Sigmoid colon (tissue), 7 donors: ENCODE measurements around the gene FMO5. TPM values are rescaled to one million over a fixed set of nuclear protein-coding genes. Genes with fewer than 3 reads are reported as not detected.

ENCODE experiments used
- DNase-seq: peaks from one replicate; pipeline ENCODE4 v3.0.0-alpha.2; 2019
- H3K27ac ChIP-seq, 4 donors: fragments of 200-600 bp; sonication (generic); one replicate each; pipeline ENCODE4 v1.5.1; 2016 to 2019; ENCODE audit warnings: mild to moderate bottlenecking in 1 of 4
- H3K27me3 ChIP-seq, 3 donors: fragments of 200-600 bp; sonication (generic); one replicate each; pipeline ENCODE4 v1.5.1; 2019; ENCODE audit warnings: mild to moderate bottlenecking in 1 of 3
- H3K36me3 ChIP-seq, 4 donors: fragments of 200-600 bp; sonication (generic); one replicate each; pipeline ENCODE4 v1.5.1; 2016 to 2019
- H3K4me1 ChIP-seq, 4 donors: fragments of 200-600 bp; sonication (generic); one replicate each; pipeline ENCODE4 v1.5.1; 2017 to 2019
- H3K4me3 ChIP-seq, 4 donors: fragments of 200-600 bp; sonication (generic); one replicate each; pipeline ENCODE4 v1.5.1; 2017 to 2019; ENCODE audit warnings: mild to moderate bottlenecking in 2 of 4, moderate library complexity in 1 of 4
- H3K9me3 ChIP-seq, 4 donors: fragments of 200-600 bp in 3 of 4; sonication (generic) in 3 of 4; one replicate each; pipeline versions ENCODE4 v1.5.1 to v1.6.1; 2013 to 2019
- EP300 ChIP-seq, 4 donors: sonication (generic); formaldehyde crosslinking; IDR thresholded peaks; one replicate each; pipeline ENCODE4 v1.6.1; 2017; ENCODE audit warnings: antibody characterized with exemption in 4 of 4
- POLR2A ChIP-seq, 2 donors: fragments of 450-650 bp; IDR thresholded peaks; one replicate each; pipeline ENCODE4 v1.6.1; 2016; ENCODE audit warnings: antibody characterized with exemption in 2 of 2, mild to moderate bottlenecking in 2 of 2, moderate library complexity in 2 of 2
- POLR2AphosphoS5 ChIP-seq, 4 donors: sonication (generic); formaldehyde crosslinking; IDR thresholded peaks; one replicate each; pipeline ENCODE4 v1.6.1; 2017; ENCODE audit warnings: antibody characterized with exemption in 4 of 4
- WGBS, 2 donors: extraction: QIAGEN DNeasy Blood & Tissue Kit; methylation state at CpG; one replicate each; pipeline ENCODE4 v1.1.7; 2013; 5-methylcytosine and 5-hydroxymethylcytosine counted together
- intact Hi-C: fragments of 100-400 bp; cut with DNase I; formaldehyde crosslinking; loops from one replicate; pipeline ENCODE4 v1.15.1; 2023
- polyA plus RNA-seq, 3 donors: library from polyadenylated mRNA; stranded (reverse); fragments of 200-250 nt; gene quantifications; one replicate each; pipeline ENCODE4 v1.2.3, GENCODE V29; 2013
- total RNA-seq, 4 donors: library from RNA; depleted of rRNA; stranded (reverse); fragments of >200 nt; gene quantifications; one replicate each; pipeline ENCODE4 v1.1.0, GENCODE V29; 2016
- TF ChIP-seq, protein P1 (sequence below), 4 experiments: fragments of 450-650 bp in 3 of 4; fragments of 200-600 bp in 1 of 4; IDR thresholded peaks; one replicate each; pipeline ENCODE4 v1.5.1; 2016 to 2019; ENCODE audit warnings: antibody characterized with exemption in 4 of 4, mild to moderate bottlenecking in 3 of 4, moderate library complexity in 2 of 4
- donor health status: healthy with polysubstance abuse.
- donor health status: Bipolar disorder and iron deficiency.
- donor health status: healthy.

The FMO5 gene
- total and polyA plus RNA-seq, 7 donors = 1.9 to 48.8 (median 7.1) TPM

DNA sequence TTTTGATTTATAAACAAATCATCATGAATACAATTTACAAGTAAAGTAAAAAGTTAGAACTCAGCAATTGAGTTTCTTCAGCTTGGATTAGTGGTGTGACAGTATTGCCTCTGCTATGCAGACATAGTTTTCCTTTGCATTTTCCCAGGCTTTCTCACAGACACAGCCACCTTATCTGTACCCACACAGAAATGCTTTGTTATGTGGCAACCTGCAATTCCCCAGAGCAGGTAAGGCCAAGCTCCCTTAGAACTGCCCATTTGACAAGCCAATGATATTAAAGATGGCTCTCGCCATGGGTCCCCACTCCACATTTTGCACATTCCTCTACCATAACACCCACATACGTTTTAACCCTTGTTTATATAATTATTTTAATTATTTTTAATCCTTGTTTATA, 14.2 kb downstream of the FMO5 start:
- 64 to 86% methylated on average over 2 of the region's 2 CpGs for WGBS, 2 donors
- H3K4me3 ChIP-seq = no peak overlapping the region
- H3K9me3 ChIP-seq = no peaks in the 10 kb centered on the region
- intact Hi-C loops = no loop called here
- H3K4me1 ChIP-seq = peaks cover 0 to 15% (median 5%) of the 10 kb centered on the region in 4 donors
- DNase-seq = no peak
- no peak for TF ChIP-seq POLR2A (IDR thresholded peaks at IDR 0.05)
- TF ChIP-seq, protein P1, sequence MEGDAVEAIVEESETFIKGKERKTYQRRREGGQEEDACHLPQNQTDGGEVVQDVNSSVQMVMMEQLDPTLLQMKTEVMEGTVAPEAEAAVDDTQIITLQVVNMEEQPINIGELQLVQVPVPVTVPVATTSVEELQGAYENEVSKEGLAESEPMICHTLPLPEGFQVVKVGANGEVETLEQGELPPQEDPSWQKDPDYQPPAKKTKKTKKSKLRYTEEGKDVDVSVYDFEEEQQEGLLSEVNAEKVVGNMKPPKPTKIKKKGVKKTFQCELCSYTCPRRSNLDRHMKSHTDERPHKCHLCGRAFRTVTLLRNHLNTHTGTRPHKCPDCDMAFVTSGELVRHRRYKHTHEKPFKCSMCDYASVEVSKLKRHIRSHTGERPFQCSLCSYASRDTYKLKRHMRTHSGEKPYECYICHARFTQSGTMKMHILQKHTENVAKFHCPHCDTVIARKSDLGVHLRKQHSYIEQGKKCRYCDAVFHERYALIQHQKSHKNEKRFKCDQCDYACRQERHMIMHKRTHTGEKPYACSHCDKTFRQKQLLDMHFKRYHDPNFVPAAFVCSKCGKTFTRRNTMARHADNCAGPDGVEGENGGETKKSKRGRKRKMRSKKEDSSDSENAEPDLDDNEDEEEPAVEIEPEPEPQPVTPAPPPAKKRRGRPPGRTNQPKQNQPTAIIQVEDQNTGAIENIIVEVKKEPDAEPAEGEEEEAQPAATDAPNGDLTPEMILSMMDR (IDR thresholded peaks at IDR 0.05) = no peak
- no peak for TF ChIP-seq EP300 (IDR thresholded peaks at IDR 0.05)
- no peak for TF ChIP-seq POLR2AphosphoS5 (IDR thresholded peaks at IDR 0.05)
- H3K27me3 ChIP-seq = no peaks in the 10 kb centered on the region
- H3K27ac ChIP-seq = no peak overlapping the region
- H3K36me3 ChIP-seq = peaks cover 0 to 4% (median 0%) of the 10 kb centered on the region in 4 donors

- WGBS, 2 donors = 31 to 84% methylated on average over 3 of the region's 3 CpGs
- TF ChIP-seq POLR2AphosphoS5 (IDR thresholded peaks at IDR 0.05) = no peak
- no peak for TF ChIP-seq EP300 (IDR thresholded peaks at IDR 0.05)
- TF ChIP-seq, protein P1 (IDR thresholded peaks at IDR 0.05) = no peak
- TF ChIP-seq POLR2A (IDR thresholded peaks at IDR 0.05) = no peak
- Histone ChIP-seq H3K9me3 (no peaks in the 10 kb centered on the region), H3K27me3 (no peaks in the 10 kb centered on the region), H3K27ac (no peak overlapping the region), H3K36me3 (peaks cover 0 to 4% (median 0%) of the 10 kb centered on the region in 4 donors), H3K4me1 (peaks cover 0 to 12% (median 4%) of the 10 kb centered on the region in 4 donors), H3K4me3 (no peak overlapping the region)
- no peak for DNase-seq
- intact Hi-C loops = no loop called here
These were observed 15.0 kb downstream of the FMO5 start for GRCh38 chr1:147209825-147210821.

- Histone ChIP-seq H3K27me3 (no peaks in the 10 kb centered on the region), H3K27ac (no peak overlapping the region), H3K9me3 (no peaks in the 10 kb centered on the region), H3K4me1 (no peaks in the 10 kb centered on the region), H3K36me3 (peaks cover 0 to 4% (median 0%) of the 10 kb centered on the region in 4 donors), H3K4me3 (no peak overlapping the region)
- TF ChIP-seq POLR2AphosphoS5 (IDR thresholded peaks at IDR 0.05) = no peak
- TF ChIP-seq, protein P1 (IDR thresholded peaks at IDR 0.05) = no peak
- TF ChIP-seq POLR2A (IDR thresholded peaks at IDR 0.05) = no peak
- no peak for TF ChIP-seq EP300 (IDR thresholded peaks at IDR 0.05)
- 89 to 94% methylated on average over 7 of the region's 7 CpGs for WGBS, 2 donors
- intact Hi-C loops = no loop called here
- no peak for DNase-seq
These were observed 16.5 kb downstream of the FMO5 start for GRCh38 chr1:147208619-147209018.

- H3K4me1 ChIP-seq = no peaks in the 10 kb centered on the region
- H3K27me3 ChIP-seq = no peaks in the 10 kb centered on the region
- WGBS, 2 donors = 82 to 83% methylated on average over 1 of the region's 1 CpG
- TF ChIP-seq EP300 (IDR thresholded peaks at IDR 0.05) = no peak
- TF ChIP-seq POLR2AphosphoS5 (IDR thresholded peaks at IDR 0.05) = no peak
- no peak for TF ChIP-seq POLR2A (IDR thresholded peaks at IDR 0.05)
- TF ChIP-seq, protein P1 (IDR thresholded peaks at IDR 0.05) = no peak
- H3K36me3 ChIP-seq = peaks cover 0 to 4% (median 0%) of the 10 kb centered on the region in 4 donors
- H3K9me3 ChIP-seq = no peaks in the 10 kb centered on the region
- intact Hi-C loops = no loop called here
- H3K27ac ChIP-seq = no peak overlapping the region
- DNase-seq = no peak
- no peak overlapping the region for H3K4me3 ChIP-seq
These were observed 17.9 kb downstream of the FMO5 start for GRCh38 chr1:147207192-147207591.
